ENCODE results near the gene TPBG.
"Not testable (repeated sequence)": the region's sequence is repeated elsewhere in the genome, so short reads cannot be mapped to it uniquely, and the experiment has no call there.

Gene TPBG

GRCh38 chr6:82374516-82374915, 10.9 kb downstream of the TPBG start:
- in situ Hi-C loops (cut with HindIII; ENCODE audit: low sequenced_read_pairs), result no loop called here

- in situ Hi-C loops (cut with HindIII; ENCODE audit: low sequenced_read_pairs), result no loop called here
Observed at GRCh38 chr6:82376636-82377035, 13.0 kb downstream of the TPBG start.

- in situ Hi-C loops (cut with HindIII; ENCODE audit: low sequenced_read_pairs), result no loop called here
Observed at GRCh38 chr6:82380566-82381185, 17.1 kb downstream of the TPBG start.

GRCh38 chr6:82381278-82381677, 17.7 kb downstream of the TPBG start:
- in situ Hi-C loops (cut with HindIII; ENCODE audit: low sequenced_read_pairs), result no loop called here

GRCh38 chr6:82385102-82385501, 21.5 kb downstream of the TPBG start:
- in situ Hi-C loops (cut with HindIII; ENCODE audit: low sequenced_read_pairs), result no loop called here

GRCh38 chr6:82385546-82385945, 21.9 kb downstream of the TPBG start:
- in situ Hi-C loops (cut with HindIII; ENCODE audit: low sequenced_read_pairs), result no loop called here

GRCh38 chr6:82385961-82386360, 22.3 kb downstream of the TPBG start:
- in situ Hi-C loops (cut with HindIII; ENCODE audit: low sequenced_read_pairs), result no loop called here

GRCh38 chr6:82394770-82395169, 31.2 kb downstream of the TPBG start:
- in situ Hi-C loops (cut with HindIII; ENCODE audit: low sequenced_read_pairs), result not testable (repeated sequence)

GRCh38 chr6:82396964-82397751, 33.5 kb downstream of the TPBG start:
- in situ Hi-C loops (cut with HindIII; ENCODE audit: low sequenced_read_pairs), result no loop called here

GRCh38 chr6:82397962-82398692, 34.5 kb downstream of the TPBG start:
- in situ Hi-C loops (cut with HindIII; ENCODE audit: low sequenced_read_pairs), result no loop called here

- in situ Hi-C loops (cut with HindIII; ENCODE audit: low sequenced_read_pairs), result no loop called here
Observed at GRCh38 chr6:82408952-82409431, 45.4 kb downstream of the TPBG start.

- in situ Hi-C loops (cut with HindIII; ENCODE audit: low sequenced_read_pairs), result no loop called here
Observed at GRCh38 chr6:82410151-82410648, 46.6 kb downstream of the TPBG start.

- in situ Hi-C loops (cut with HindIII; ENCODE audit: low sequenced_read_pairs), result no loop called here
Observed at GRCh38 chr6:82413868-82414267, 50.3 kb downstream of the TPBG start.

- in situ Hi-C loops (cut with HindIII; ENCODE audit: low sequenced_read_pairs), result no loop called here
Observed at GRCh38 chr6:82415820-82416219, 52.2 kb downstream of the TPBG start.

- in situ Hi-C loops (cut with HindIII; ENCODE audit: low sequenced_read_pairs), result no loop called here
Observed at GRCh38 chr6:82416346-82416745, 52.7 kb downstream of the TPBG start.

Measured in DLD1 (cell line).